ENCODE measurements around the gene CALML6.

DNA sequence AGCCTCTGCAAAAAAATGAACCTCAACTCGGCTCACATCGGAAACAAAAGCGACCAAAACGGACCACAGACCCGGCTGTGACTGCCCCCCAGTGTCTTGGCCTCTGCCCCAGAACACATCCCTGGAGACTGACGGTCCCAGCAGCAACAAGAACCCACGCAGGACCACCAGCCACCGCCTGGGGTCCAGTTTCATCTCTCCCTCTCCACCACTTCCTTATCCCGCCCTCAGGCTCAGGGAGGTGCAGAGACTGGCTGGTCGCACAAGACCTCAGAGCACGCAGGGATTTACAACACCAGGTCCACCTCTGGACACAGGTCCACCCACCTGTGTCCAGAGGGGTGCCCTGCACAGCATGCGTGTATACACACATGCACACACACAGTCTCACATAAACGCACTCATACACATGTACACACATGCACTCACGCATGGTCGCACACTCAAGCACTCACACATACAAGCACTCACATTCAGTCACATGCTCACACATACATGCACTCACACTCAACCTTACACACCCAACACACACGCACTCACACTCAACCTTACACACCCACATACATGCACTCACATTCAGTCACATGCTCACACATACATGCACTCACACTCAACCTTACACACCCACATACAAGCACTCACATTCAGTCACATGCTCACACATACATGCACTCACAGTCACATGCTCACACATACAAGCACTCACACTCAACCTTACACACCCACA is 22.7 kb downstream of the CALML6 start:
- TF ChIP-seq, protein P1, sequence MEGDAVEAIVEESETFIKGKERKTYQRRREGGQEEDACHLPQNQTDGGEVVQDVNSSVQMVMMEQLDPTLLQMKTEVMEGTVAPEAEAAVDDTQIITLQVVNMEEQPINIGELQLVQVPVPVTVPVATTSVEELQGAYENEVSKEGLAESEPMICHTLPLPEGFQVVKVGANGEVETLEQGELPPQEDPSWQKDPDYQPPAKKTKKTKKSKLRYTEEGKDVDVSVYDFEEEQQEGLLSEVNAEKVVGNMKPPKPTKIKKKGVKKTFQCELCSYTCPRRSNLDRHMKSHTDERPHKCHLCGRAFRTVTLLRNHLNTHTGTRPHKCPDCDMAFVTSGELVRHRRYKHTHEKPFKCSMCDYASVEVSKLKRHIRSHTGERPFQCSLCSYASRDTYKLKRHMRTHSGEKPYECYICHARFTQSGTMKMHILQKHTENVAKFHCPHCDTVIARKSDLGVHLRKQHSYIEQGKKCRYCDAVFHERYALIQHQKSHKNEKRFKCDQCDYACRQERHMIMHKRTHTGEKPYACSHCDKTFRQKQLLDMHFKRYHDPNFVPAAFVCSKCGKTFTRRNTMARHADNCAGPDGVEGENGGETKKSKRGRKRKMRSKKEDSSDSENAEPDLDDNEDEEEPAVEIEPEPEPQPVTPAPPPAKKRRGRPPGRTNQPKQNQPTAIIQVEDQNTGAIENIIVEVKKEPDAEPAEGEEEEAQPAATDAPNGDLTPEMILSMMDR (conservative IDR thresholded peaks at IDR 0.05; ENCODE audit: low read depth, low read length) = no peak
- no peak for TF ChIP-seq EZH2 (IDR thresholded peaks at IDR 0.05; ENCODE audit: borderline replicate concordance, low read depth, low read length, poor library complexity, severe bottlenecking)
